HCT116 (cell line): Measurements from ENCODE around the gene ANXA8. TPM values are rescaled to one million over a fixed set of nuclear protein-coding genes. Genes with fewer than 3 reads are reported as not detected.

ENCODE experiments used
- ATAC-seq: fragments of 200-7000 bp; cut with Tn5 transposase; 2 replicates; pipeline ENCODE4 v1.9.1; 2020; ENCODE audit warnings: mild to moderate bottlenecking, moderate library complexity
- BruUV-seq: library from RNA; stranded (reverse); fragments of 400-500 nt; replicated peaks from 2 replicates; lab custom pipeline; 2021; lab: Mats Ljungman, UMichigan
- CTCF ChIA-PET: fragments of 300-600 bp; sonication (Branson Sonifier 250); formaldehyde crosslinking; loops from one replicate; lab custom pipeline; 2021; ENCODE audit warnings: antibody characterized with exemption; lab: Charles Lee
- POLR2A ChIA-PET: fragments of 300-600, 350-600 bp; sonication (Branson Sonifier 250); formaldehyde crosslinking; loops from one replicate; lab custom pipeline; 2021; ENCODE audit warnings: antibody characterized with exemption; lab: Charles Lee
- RAD21 ChIA-PET, 2 experiments: fragments of 300-600 bp; sonication (Branson Sonifier 250); formaldehyde crosslinking; loops; one replicate each; lab custom pipeline; 2023; ENCODE audit warnings: low total read pairs in 2 of 2; ENCODE audit not compliant: uncharacterized antibody in 2 of 2, unreplicated experiment in 2 of 2, low non-redundant PET in 1 of 2; lab: Charles Lee
- DNase-seq: peaks from one replicate; pipeline ENCODE4 v3.0.0-alpha.2; 2010; ENCODE audit warnings: low read depth, low spot score
- H2AFZ ChIP-seq: fragments of 200-600 bp; shearing (Covaris generic), sonication (generic); 2 replicates; pipeline ENCODE4 v1.6.1; 2017; ENCODE audit warnings: low read depth, mixed run types, mixed read lengths, antibody characterized with exemption, low read length; ENCODE audit not compliant: poor library complexity, severe bottlenecking
- H3K27ac ChIP-seq: 2 replicates; pipeline ENCODE4 v1.5.1; 2012; ENCODE audit warnings: low read depth, low read length
- H3K27me3 ChIP-seq: fragments of 200-600 bp; sonication (generic); 2 replicates; pipeline ENCODE4 v1.6.1; 2016; ENCODE audit warnings: mixed run types, low read length, mixed read lengths; ENCODE audit not compliant: insufficient read depth
- H3K36me3 ChIP-seq, 2 experiments: fragments of 200-500 bp in 1 of 2; fragments of 200-600 bp in 1 of 2; sonication (Bioruptor generic) in 1 of 2; sonication (generic) in 1 of 2; 2 replicates each; pipeline versions ENCODE4 v1.5.1 to v1.6.1; 2014 to 2016; ENCODE audit warnings: low read length in 2 of 2, inconsistent platforms in 1 of 2, mixed read lengths in 1 of 2, mixed run types in 1 of 2; ENCODE audit not compliant: insufficient read depth in 2 of 2, control insufficient read depth in 1 of 2
- H3K4me1 ChIP-seq, 2 experiments: fragments of 200-600 bp in 1 of 2; sonication (generic) in 1 of 2; 2 replicates each; pipeline versions ENCODE4 v1.5.1 to v1.6.1; 2012 to 2017; ENCODE audit warnings: low read length in 2 of 2, inconsistent platforms in 1 of 2, mild to moderate bottlenecking in 1 of 2, mixed read lengths in 1 of 2, mixed run types in 1 of 2, moderate library complexity in 1 of 2; ENCODE audit not compliant: insufficient read depth in 2 of 2, control insufficient read depth in 1 of 2
- H3K4me2 ChIP-seq: fragments of 200-600 bp; sonication (generic); 2 replicates; pipeline ENCODE4 v1.6.1; 2017; ENCODE audit warnings: mixed run types, low read length, mixed read lengths
- H3K4me3 ChIP-seq, 2 experiments: fragments of 200-600 bp in 1 of 2; sonication (generic) in 1 of 2; replicated peaks in 1 of 2; 2 replicates each; pipeline ENCODE4 v1.5.1; 2011 to 2016; ENCODE audit warnings: low read length in 2 of 2, control low read depth in 1 of 2, low read depth in 1 of 2, mild to moderate bottlenecking in 1 of 2, mixed read lengths in 1 of 2, mixed run types in 1 of 2
- H3K79me2 ChIP-seq: fragments of 200-600 bp; sonication (generic); 2 replicates; pipeline ENCODE4 v1.6.1; 2017; ENCODE audit warnings: mild to moderate bottlenecking, mixed run types, low read length, moderate library complexity, mixed read lengths; ENCODE audit not compliant: insufficient read depth
- H3K9ac ChIP-seq: fragments of 200-600 bp; sonication (generic); 2 replicates; pipeline ENCODE4 v1.6.1; 2016; ENCODE audit warnings: low read length, mixed read lengths
- H3K9me2 ChIP-seq: fragments of 200-600 bp; sonication (generic), shearing (Covaris generic); 2 replicates; pipeline ENCODE4 v1.6.1; 2017; ENCODE audit warnings: mixed run types, mild to moderate bottlenecking, moderate library complexity; ENCODE audit not compliant: insufficient read depth
- H3K9me3 ChIP-seq, 2 experiments: fragments of 200-500 bp in 1 of 2; fragments of 200-600 bp in 1 of 2; sonication (Bioruptor generic) in 1 of 2; sonication (generic) in 1 of 2; 2 replicates each; pipeline ENCODE4 v1.6.1; 2014 to 2017; ENCODE audit warnings: low read length in 2 of 2, mixed read lengths in 2 of 2, inconsistent platforms in 1 of 2, low read depth in 1 of 2, mild to moderate bottlenecking in 1 of 2, mixed run types in 1 of 2, moderate library complexity in 1 of 2; ENCODE audit not compliant: control insufficient read depth in 1 of 2, insufficient read depth in 1 of 2
- H4K20me1 ChIP-seq: fragments of 200-600 bp; sonication (generic), shearing (Covaris generic); 2 replicates; pipeline ENCODE4 v1.6.1; 2017; ENCODE audit warnings: mixed run types, mild to moderate bottlenecking, moderate library complexity; ENCODE audit not compliant: insufficient read depth
- CBX3 ChIP-seq: IDR thresholded peaks from 2 replicates; pipeline ENCODE4 v1.6.1; 2012; ENCODE audit warnings: low read depth
- CEBPB ChIP-seq: IDR thresholded peaks from 2 replicates; pipeline ENCODE4 v1.6.1; 2012; ENCODE audit warnings: low read depth
- EZH2 ChIP-seq: fragments of 200-600 bp; sonication (generic); IDR thresholded peaks from 2 replicates; pipeline ENCODE4 v1.6.1; 2017; ENCODE audit warnings: antibody characterized with exemption, mixed run types
- POLR2A ChIP-seq: IDR thresholded peaks from 2 replicates; pipeline ENCODE4 v1.7.0; 2011; ENCODE audit warnings: borderline replicate concordance; ENCODE audit not compliant: insufficient read depth, insufficient read length; ENCODE audit errors: extremely low read depth
- RAD21 ChIP-seq: IDR thresholded peaks from 2 replicates; pipeline ENCODE4 v1.6.1; 2012; ENCODE audit warnings: low read depth, mild to moderate bottlenecking
- SIN3A ChIP-seq: IDR thresholded peaks from 2 replicates; pipeline ENCODE4 v1.6.1; 2012; ENCODE audit warnings: low read depth
- SP1 ChIP-seq: IDR thresholded peaks from 2 replicates; pipeline ENCODE4 v1.6.1; 2012; ENCODE audit warnings: low read depth
- TCF7L2 ChIP-seq: IDR thresholded peaks from 2 replicates; pipeline ENCODE4 v1.7.0; 2011; ENCODE audit warnings: borderline replicate concordance, inconsistent platforms; ENCODE audit not compliant: insufficient read depth, insufficient read length; ENCODE audit errors: extremely low read depth
- ZFX ChIP-seq: fragments of 450-650 bp; IDR thresholded peaks from 2 replicates; pipeline ENCODE4 v1.6.1; 2017
- ZNF274 ChIP-seq: fragments of 200-500 bp; sonication (Bioruptor generic); IDR thresholded peaks from 2 replicates; pipeline ENCODE4 v1.6.1; 2014; ENCODE audit warnings: mild to moderate bottlenecking, low read depth, low read length, inconsistent platforms
- intact Hi-C: fragments of 100-400 bp; cut with micrococcal nuclease; formaldehyde crosslinking; loops from 2 replicates; pipeline ENCODE4 v1.10.0; 2022
- total RNA-seq: library from RNA; stranded (reverse); gene quantifications from one replicate; pipeline ENCODE4 v1.2.1, GENCODE V29; 2021; ENCODE audit not compliant: unreplicated experiment
- TF ChIP-seq, protein P1 (sequence below), 3 experiments: fragments of 200-600 bp in 1 of 3; sonication (generic) in 1 of 3; IDR thresholded peaks in 2 of 3; conservative IDR thresholded peaks in 1 of 3; 2 replicates each; pipeline ENCODE4 v1.5.1; 2012 to 2017; ENCODE audit warnings: low read depth in 2 of 3, low read length in 2 of 3, antibody characterized with exemption in 1 of 3, borderline replicate concordance in 1 of 3, control low read depth in 1 of 3, mild to moderate bottlenecking in 1 of 3, mixed read lengths in 1 of 3, mixed run types in 1 of 3, moderate library complexity in 1 of 3; ENCODE audit not compliant: insufficient read depth in 1 of 3

Gene ANXA8
- total RNA-seq, 1 experiment from 2014 or later = 0.25 TPM

- Histone ChIP-seq H3K4me3 (no peak overlapping the region), H2AFZ (no peak overlapping the region), H3K79me2 (no peaks in the 10 kb centered on the region), H3K9me3 (peaks cover 0 to 7% of the 10 kb centered on the region in 2 experiments; a peak in 1 of 4 replicates), H3K9ac (no peak overlapping the region), H3K27ac (no peak overlapping the region), H4K20me1 (no peaks in the 10 kb centered on the region), H3K36me3 (no peaks in the 10 kb centered on the region), H3K4me1 (peaks cover 0 to 9% of the 10 kb centered on the region in 2 experiments; a peak in 1 of 4 replicates), H3K27me3 (no peaks in the 10 kb centered on the region)
- no peak for DNase-seq
- intact Hi-C loops = no loop called here
- ChIA-PET RAD21 (no interaction called here), CTCF (no interaction called here)
- TF ChIP-seq ZNF274 (no peak), EZH2 (no peak), SP1 (no peak), ZFX (no peak), POLR2A (no peak), SIN3A (no peak), TCF7L2 (no peak), RAD21 (no peak), CBX3 (no peak), CEBPB (no peak)
- TF ChIP-seq, protein P1, sequence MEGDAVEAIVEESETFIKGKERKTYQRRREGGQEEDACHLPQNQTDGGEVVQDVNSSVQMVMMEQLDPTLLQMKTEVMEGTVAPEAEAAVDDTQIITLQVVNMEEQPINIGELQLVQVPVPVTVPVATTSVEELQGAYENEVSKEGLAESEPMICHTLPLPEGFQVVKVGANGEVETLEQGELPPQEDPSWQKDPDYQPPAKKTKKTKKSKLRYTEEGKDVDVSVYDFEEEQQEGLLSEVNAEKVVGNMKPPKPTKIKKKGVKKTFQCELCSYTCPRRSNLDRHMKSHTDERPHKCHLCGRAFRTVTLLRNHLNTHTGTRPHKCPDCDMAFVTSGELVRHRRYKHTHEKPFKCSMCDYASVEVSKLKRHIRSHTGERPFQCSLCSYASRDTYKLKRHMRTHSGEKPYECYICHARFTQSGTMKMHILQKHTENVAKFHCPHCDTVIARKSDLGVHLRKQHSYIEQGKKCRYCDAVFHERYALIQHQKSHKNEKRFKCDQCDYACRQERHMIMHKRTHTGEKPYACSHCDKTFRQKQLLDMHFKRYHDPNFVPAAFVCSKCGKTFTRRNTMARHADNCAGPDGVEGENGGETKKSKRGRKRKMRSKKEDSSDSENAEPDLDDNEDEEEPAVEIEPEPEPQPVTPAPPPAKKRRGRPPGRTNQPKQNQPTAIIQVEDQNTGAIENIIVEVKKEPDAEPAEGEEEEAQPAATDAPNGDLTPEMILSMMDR (IDR thresholded peaks at IDR 0.05 in 2 of 3, conservative IDR thresholded peaks at IDR 0.05 in 1 of 3; ENCODE audit: borderline replicate concordance in 1 of 3, insufficient read depth in 1 of 3, low read depth in 2 of 3, low read length in 2 of 3) = no peak
- TF ChIP-seq, all 23 proteins: peak for 0
- Histone ChIP-seq H3K4me2 (no peak overlapping the region), H3K9me2 (no peaks in the 10 kb centered on the region)
- no peak for ATAC-seq
- POLR2A ChIA-PET = no interaction called here
- BruUV-seq = no TSS peak
Measured at GRCh38 chr10:47450442-47450841, 33.5 kb downstream of the ANXA8 start.
